Stimulated activated CD4-positive, alpha-beta T cell treated with anti-CD3 and anti-CD28 coated beads, Interleukin-15, amount 100 ng/mL, for 48 hours (primary cell): ENCODE measurements around the gene PCDHGB5.
"Not testable (repeated sequence)": the region's sequence is repeated elsewhere in the genome, so short reads cannot be mapped to it uniquely, and the experiment has no call there.

Experiments
- DNase-seq, 2 donors: peaks; one replicate each; pipeline ENCODE4 v3.0.0-alpha.2; 2020; ENCODE audit warnings: low read depth in 2 of 2

The PCDHGB5 gene

GRCh38 chr5:141411575-141411974, 13.8 kb downstream of the PCDHGB5 start:
- DNase-seq: no peak

GRCh38 chr5:141412854-141413539, 15.2 kb downstream of the PCDHGB5 start, which contains the start of gene PCDHGA10:
PCDHGA10 (plus strand) TSS chr5:141412987; CDS start chr5:141413176, 189 bp downstream.
- DNase-seq: peak; percentile 31 to 39

DNA sequence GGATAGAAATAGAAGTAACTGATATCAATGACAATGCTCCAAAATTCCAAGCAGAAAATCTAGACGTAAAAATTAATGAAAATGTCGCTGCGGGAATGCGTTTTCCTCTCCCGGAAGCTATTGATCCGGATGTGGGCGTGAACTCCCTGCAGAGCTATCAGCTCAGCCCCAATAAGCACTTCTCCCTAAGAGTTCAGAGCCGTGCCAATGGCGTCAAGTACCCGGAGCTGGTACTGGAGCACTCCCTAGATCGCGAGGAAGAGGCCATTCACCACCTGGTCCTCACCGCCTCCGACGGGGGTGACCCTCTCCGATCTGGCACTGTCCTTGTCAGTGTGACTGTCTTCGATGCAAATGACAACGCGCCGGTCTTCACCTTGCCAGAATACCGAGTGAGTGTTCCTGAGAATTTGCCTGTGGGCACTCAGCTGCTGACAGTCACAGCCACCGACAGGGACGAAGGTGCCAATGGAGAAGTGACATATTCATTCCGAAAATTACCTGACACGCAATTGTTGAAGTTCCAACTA, 15.9 kb downstream of the PCDHGB5 start:
- no peak for DNase-seq

DNA sequence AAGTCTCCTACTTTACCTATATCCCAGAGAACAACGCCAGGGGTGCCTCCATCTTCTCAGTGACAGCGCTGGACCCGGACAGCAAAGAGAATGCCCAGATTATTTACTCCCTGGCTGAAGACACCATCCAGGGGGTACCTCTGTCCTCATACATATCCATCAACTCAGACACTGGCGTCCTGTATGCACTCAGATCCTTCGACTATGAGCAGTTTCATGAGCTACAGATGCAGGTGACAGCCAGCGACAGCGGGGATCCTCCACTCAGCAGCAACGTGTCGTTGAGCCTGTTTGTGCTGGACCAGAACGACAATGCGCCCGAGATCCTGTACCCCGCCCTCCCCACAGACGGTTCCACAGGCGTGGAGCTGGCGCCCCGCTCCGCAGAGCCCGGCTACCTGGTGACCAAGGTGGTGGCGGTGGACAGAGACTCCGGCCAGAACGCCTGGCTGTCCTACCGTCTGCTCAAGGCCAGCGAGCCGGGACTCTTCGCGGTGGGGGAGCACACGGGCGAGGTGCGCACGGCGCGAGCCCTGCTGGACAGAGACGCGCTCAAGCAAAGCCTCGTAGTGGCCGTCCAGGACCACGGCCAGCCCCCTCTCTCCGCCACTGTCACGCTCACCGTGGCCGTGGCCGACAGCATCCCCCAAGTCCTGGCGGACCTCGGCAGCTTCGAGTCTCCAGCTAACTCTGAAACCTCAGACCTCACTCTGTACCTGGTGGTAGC, 17.0 kb downstream of the PCDHGB5 start:
- not testable (repeated sequence) for DNase-seq

DNA sequence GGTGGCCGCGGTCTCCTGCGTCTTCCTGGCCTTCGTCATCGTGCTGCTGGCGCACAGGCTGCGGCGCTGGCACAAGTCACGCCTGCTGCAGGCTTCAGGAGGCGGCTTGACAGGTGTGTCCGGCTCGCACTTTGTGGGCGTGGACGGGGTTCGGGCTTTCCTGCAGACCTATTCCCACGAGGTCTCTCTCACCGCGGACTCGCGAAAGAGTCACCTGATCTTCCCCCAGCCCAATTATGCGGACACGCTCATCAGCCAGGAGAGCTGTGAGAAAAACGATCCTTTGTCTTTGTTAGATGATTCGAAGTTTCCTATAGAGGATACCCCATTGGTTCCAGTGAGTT, 17.5 kb downstream of the PCDHGB5 start:
- not testable (repeated sequence) for DNase-seq

- peak; percentile 35 to 39 for DNase-seq
Observed at GRCh38 chr5:141417494-141418172, 19.9 kb downstream of the PCDHGB5 start, which contains the start of gene PCDHGB7. PCDHGB7 (plus strand) TSS chr5:141417677; CDS start chr5:141417860, 183 bp downstream.

- no peak for DNase-seq
Observed at GRCh38 chr5:141419074-141419880, 21.5 kb downstream of the PCDHGB5 start.

GRCh38 chr5:141420855-141421488, 23.2 kb downstream of the PCDHGB5 start, which contains the start of gene PCDHGA11:
PCDHGA11 (plus strand) TSS chr5:141421051; CDS start chr5:141421228, 177 bp downstream.
- DNase-seq: peak in 1 of 2 donors; percentile 36

DNA sequence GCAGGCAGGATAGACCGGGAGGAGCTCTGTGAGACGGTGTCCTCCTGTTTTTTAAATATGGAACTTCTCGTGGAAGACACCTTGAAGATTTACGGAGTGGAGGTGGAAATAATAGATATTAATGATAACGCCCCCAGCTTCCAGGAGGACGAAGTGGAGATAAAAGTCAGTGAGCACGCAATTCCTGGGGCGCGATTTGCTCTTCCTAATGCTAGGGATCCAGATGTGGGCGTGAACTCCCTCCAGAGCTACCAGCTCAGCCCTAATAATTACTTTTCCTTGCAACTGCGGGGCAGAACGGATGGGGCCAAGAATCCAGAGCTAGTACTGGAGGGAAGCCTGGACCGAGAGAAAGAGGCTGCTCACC, 23.7 kb downstream of the PCDHGB5 start:
- no peak for DNase-seq

GRCh38 chr5:141422742-141423291, 25.1 kb downstream of the PCDHGB5 start:
- DNase-seq: no peak

DNA sequence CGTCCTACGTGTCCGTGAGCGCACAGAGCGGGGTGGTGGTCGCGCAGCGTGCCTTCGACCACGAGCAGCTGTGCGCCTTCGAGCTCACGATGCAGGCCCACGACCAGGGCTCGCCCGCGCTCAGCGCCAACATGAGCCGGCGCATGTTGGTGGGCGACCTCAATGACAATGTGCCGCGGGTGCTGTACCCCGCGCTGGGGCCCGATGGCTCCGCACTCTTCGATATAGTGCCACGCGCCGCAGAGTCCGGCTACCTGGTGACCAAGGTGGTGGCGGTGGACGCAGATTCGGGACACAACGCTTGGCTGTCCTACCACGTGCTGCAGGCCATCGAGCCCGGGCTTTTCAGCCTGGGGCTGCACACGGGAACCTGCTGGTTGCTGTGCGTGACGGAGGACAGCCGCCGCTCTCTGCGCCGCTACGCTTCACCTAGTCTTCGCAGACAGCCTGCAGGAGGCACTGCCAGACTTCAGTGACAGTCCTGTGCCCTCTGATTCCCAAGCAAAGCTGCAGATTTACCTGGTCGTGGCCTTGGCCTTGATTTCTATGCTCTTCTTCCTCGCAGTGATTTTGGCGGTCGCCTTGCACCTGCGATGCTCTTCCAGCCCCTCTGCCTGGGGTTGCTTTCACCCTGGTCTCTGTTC, 30.2 kb downstream of the PCDHGB5 start:
- DNase-seq: no peak

GRCh38 chr5:141430332-141431113, 32.8 kb downstream of the PCDHGB5 start, which contains the start of gene PCDHGA12:
PCDHGA12 (plus strand) TSS chr5:141430507; CDS start chr5:141430760, 253 bp downstream.
- peak in 1 of 2 donors; percentile 25 for DNase-seq

- DNase-seq: no peak
Observed at GRCh38 chr5:141431286-141431685, 33.5 kb downstream of the PCDHGB5 start.

- DNase-seq: not testable (repeated sequence)
Observed at GRCh38 chr5:141432308-141432707, 34.6 kb downstream of the PCDHGB5 start.

DNA sequence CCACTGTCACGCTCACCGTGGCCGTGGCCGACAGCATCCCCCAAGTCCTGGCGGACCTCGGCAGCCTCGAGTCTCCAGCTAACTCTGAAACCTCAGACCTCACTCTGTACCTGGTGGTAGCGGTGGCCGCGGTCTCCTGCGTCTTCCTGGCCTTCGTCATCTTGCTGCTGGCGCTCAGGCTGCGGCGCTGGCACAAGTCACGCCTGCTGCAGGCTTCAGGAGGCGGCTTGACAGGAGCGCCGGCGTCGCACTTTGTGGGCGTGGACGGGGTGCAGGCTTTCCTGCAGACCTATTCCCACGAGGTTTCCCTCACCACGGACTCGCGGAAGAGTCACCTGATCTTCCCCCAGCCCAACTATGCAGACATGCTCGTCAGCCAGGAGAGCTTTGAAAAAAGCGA, 35.0 kb downstream of the PCDHGB5 start:
- not testable (repeated sequence) for DNase-seq

- DNase-seq: no peak
Observed at GRCh38 chr5:141434006-141434405, 36.3 kb downstream of the PCDHGB5 start.

DNA sequence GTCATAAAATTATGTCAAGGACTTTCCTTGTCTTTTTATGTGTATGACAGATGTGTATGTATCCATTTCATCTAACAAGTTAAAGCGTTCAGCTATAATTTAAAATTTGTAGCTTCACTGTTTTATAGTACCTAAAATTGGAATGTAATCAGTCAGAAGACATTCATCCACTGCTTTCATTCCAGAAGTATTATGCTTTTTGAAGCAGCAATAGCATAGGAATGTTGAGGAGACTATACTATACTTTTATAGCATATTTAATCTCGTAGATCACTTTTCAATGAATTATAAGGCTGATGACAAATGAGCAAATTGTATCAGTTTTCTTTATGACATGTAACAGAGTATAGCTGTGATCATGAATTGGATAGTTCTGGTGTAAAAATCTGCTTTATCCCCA, 39.5 kb downstream of the PCDHGB5 start:
- no peak for DNase-seq

GRCh38 chr5:141439411-141440141, 41.8 kb downstream of the PCDHGB5 start:
- DNase-seq: no peak
